GM21515 (cell line): ENCODE data around the gene BCL11B.

Experiments used
- ATAC-seq: cut with Tn5 transposase; IDR thresholded peaks from one replicate; pipeline ENCODE4 v1.9.1; 2021; ENCODE audit not compliant: unreplicated experiment

Gene BCL11B

DNA sequence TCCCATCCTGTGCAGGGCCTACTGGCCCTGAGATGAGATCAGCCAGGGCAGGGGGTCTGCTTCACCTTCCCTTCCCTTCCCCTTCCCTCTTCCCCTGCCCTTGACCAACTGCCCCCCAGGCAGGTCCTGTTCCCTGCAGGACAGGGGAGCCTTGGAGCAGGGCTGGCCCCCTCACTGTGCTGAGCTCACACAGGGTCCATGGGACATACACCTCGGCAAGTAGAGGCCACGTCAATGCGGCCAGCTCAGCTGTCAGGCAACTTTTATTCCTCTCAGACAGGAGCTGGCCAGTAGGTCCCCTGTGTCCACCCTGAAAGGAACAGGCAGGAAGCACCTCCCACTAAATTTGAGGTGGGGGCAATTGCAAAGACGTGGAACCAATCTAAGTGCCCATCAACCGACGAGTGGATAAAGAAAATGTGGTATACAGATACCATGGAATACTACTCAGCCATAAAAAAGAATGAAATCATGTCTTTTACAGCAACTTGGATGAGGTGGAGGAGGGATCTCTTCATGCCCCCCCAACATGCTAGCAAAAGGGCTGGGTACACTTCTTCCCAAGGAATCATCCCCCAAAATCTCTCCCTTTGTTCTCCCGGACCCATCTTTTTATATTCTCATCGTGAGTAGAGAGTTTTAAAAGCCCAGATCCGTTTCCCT lies 148.7 kb downstream of the BCL11B start:
- ATAC-seq, result no peak

DNA sequence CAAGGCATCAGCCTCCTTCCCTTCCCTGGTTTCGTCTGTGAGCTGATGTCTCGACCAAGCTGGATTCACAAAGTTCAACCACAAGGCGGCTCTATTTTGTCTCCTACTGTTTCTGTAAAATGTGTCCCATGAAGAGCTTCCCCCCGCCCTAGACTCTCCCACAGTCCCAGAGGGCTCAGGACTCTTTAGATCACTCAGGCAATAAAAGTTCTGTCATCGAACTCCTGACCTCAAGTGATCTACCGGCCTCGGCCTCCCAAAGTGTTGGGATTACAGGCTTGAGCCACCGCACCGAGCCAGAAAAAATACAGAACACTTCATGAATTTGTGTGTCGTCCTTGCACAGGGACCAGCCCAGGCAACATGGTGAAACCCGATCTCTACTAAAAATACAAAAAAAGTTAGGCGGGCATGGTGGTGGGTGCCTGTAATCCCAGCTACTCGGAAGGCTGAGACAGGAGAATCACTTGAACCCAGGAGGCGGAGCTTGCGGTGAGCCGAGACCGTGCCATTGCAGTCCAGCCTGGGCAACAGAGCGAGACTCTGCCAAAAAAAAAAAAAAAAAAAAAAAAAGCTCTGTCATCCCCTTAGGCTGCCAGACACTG lies 149.4 kb downstream of the BCL11B start:
- no peak for ATAC-seq

DNA sequence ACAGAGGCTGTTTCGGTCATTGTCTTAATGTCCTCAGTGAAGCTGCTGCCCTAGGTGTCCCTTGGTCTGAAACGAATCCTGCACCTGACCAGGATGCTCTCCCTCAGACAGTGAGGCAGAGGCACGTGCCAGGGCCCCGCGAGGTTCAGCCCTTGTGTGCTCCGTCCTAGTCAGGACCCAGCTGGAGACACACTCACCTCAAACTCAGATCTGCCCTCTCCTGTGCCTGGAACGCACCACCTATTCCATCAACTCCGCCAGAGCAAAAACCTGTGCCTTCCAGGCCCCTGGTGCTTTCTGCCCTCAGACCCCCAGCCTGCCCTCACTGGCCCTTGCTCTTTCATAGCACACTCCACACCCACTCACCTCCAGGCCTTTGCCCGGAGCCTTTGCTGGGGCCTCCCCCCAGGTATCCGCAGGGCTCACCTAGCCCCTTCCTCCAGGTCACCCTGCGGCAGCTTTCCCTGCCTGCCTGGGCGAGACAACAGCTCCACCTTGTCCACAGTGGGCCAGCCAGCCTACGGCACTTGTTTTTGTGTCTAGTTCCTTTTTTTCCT lies 150.6 kb downstream of the BCL11B start:
- no peak for ATAC-seq

- no peak for ATAC-seq
Measured at GRCh38 chr14:99120526-99121318, 151.3 kb downstream of the BCL11B start.

- no peak for ATAC-seq
Measured at GRCh38 chr14:99119554-99120525, 152.2 kb downstream of the BCL11B start.
